Endodermal cell (in vitro differentiated cells): ENCODE results near the gene FPGS. TPM values are rescaled to one million over a fixed set of nuclear protein-coding genes. Genes with fewer than 3 reads are reported as not detected.
A peak's percentile ranks its signal among the peaks of the same experiment; 100 is the strongest.

Source experiments
- DNase-seq: peaks from one replicate; pipeline ENCODE4 v3.0.0-alpha.2; 2017
- H3K27ac ChIP-seq: 2 replicates; pipeline ENCODE4 v1.5.1; 2013; ENCODE audit warnings: mild to moderate bottlenecking, low read depth, low read length, moderate library complexity
- H3K27me3 ChIP-seq: 2 replicates; pipeline ENCODE4 v1.6.1; 2013; ENCODE audit warnings: mild to moderate bottlenecking, low read length, moderate library complexity; ENCODE audit not compliant: insufficient read depth, control insufficient read depth, poor library complexity, severe bottlenecking
- H3K36me3 ChIP-seq: 2 replicates; pipeline ENCODE4 v1.7.0; 2013; ENCODE audit warnings: mild to moderate bottlenecking, low read length, moderate library complexity; ENCODE audit not compliant: control insufficient read depth, insufficient read depth
- H3K4me1 ChIP-seq: one replicate; pipeline ENCODE4 v1.7.0; 2013; ENCODE audit warnings: low read length; ENCODE audit not compliant: control insufficient read depth, insufficient read depth
- H3K4me3 ChIP-seq: 2 replicates; pipeline ENCODE4 v1.5.1; 2013; ENCODE audit warnings: mild to moderate bottlenecking, low read length, moderate library complexity
- H3K9ac ChIP-seq: 2 replicates; pipeline ENCODE4 v1.6.1; 2013; ENCODE audit warnings: mild to moderate bottlenecking, low read length, moderate library complexity; ENCODE audit not compliant: poor library complexity, severe bottlenecking; ENCODE audit errors: extremely low read depth
- H3K9me3 ChIP-seq: 2 replicates; pipeline ENCODE4 v1.6.1; 2013; ENCODE audit warnings: mild to moderate bottlenecking, low read length, moderate library complexity; ENCODE audit not compliant: control insufficient read depth
- H3K27ac Mint-ChIP-seq: 2 replicates; pipeline ENCODE4 v1.8.0; 2020; ENCODE audit warnings: mixed read lengths
- H3K27me3 Mint-ChIP-seq: 2 replicates; pipeline ENCODE4 v1.8.0; 2021; ENCODE audit warnings: mild to moderate bottlenecking, mixed read lengths; ENCODE audit not compliant: insufficient read depth
- H3K36me3 Mint-ChIP-seq: 2 replicates; pipeline ENCODE4 v1.8.0; 2020; ENCODE audit warnings: low read depth, mixed read lengths
- H3K4me1 Mint-ChIP-seq: 2 replicates; pipeline ENCODE4 v1.8.0; 2020; ENCODE audit warnings: mixed read lengths
- H3K4me3 Mint-ChIP-seq: 2 replicates; pipeline ENCODE4 v1.8.0; 2020; ENCODE audit warnings: mild to moderate bottlenecking, moderate library complexity, mixed read lengths
- H3K9me3 Mint-ChIP-seq: 2 replicates; pipeline ENCODE4 v1.8.0; 2020; ENCODE audit warnings: mild to moderate bottlenecking, mixed read lengths
- CTCF ChIP-seq: fragments of 200-600 bp; sonication (generic); conservative IDR thresholded peaks from 2 replicates; pipeline ENCODE4 v1.5.0; 2021; ENCODE audit warnings: antibody characterized with exemption, mild to moderate bottlenecking
- WGBS, 2 experiments: methylation state at CpG; one replicate each; pipeline versions ENCODE4 v1.1.5 to v1.1.7; 2013; ENCODE audit warnings: missing lambda C conversion rate in 2 of 2, mixed read lengths in 1 of 2; ENCODE audit not compliant: insufficient coverage in 1 of 2, insufficient read length in 1 of 2; 5-methylcytosine and 5-hydroxymethylcytosine counted together
- total RNA-seq, 2 donors: library from RNA; stranded (reverse); fragmentation: NEBNext Ultra II Directional in 1 of 2; extraction: Animal tissue kit (Norgen Biotek cat#: 25700) in 1 of 2; gene quantifications; 2 replicates in 1 of 2; 3 replicates in 1 of 2; pipeline ENCODE4 v1.2.1, GENCODE V29; 2021

Gene FPGS
- total RNA-seq, 2 donors from 2014 or later, result 75.2 to 76.4 TPM

GRCh38 chr9:127773981-127774380 lies 28.7 kb upstream of the FPGS start:
- no peak for DNase-seq
- no peak overlapping the region for H3K27ac ChIP-seq
- TF ChIP-seq CTCF, result no peak
- peaks cover 8% of the 10 kb centered on the region for H3K27me3 Mint-ChIP-seq
- no peaks in the 10 kb centered on the region for H3K9me3 ChIP-seq
- no peaks in the 10 kb centered on the region for H3K9me3 Mint-ChIP-seq
- no peak overlapping the region for H3K9ac ChIP-seq
- H3K27ac Mint-ChIP-seq, result no peak overlapping the region
- WGBS, 2 experiments, result 88 to 92% methylated on average over 10 of the region's 10 CpGs
- H3K36me3 Mint-ChIP-seq, result no peaks in the 10 kb centered on the region
- no peak overlapping the region for H3K4me3 Mint-ChIP-seq
- H3K4me1 ChIP-seq, result peaks cover 3% of the 10 kb centered on the region
- peaks cover 8% of the 10 kb centered on the region for H3K4me1 Mint-ChIP-seq
- H3K4me3 ChIP-seq, result no peak overlapping the region
- no peaks in the 10 kb centered on the region for H3K36me3 ChIP-seq
- H3K27me3 ChIP-seq, result no peaks in the 10 kb centered on the region

- no peak overlapping the region for H3K9ac ChIP-seq
- H3K9me3 ChIP-seq, result no peaks in the 10 kb centered on the region
- no peaks in the 10 kb centered on the region for H3K4me1 Mint-ChIP-seq
- no peaks in the 10 kb centered on the region for H3K36me3 Mint-ChIP-seq
- WGBS, 2 experiments, result 67 to 87% methylated on average over 10 to 15 of the region's 15 CpGs
- H3K36me3 ChIP-seq, result no peaks in the 10 kb centered on the region
- peaks cover 1% of the 10 kb centered on the region for H3K27me3 Mint-ChIP-seq
- H3K27ac ChIP-seq, result no peak overlapping the region
- no peaks in the 10 kb centered on the region for H3K9me3 Mint-ChIP-seq
- DNase-seq, result peak; percentile 78
- no peak overlapping the region for H3K4me3 Mint-ChIP-seq
- H3K27me3 ChIP-seq, result no peaks in the 10 kb centered on the region
- no peak for TF ChIP-seq CTCF
- no peak overlapping the region for H3K4me3 ChIP-seq
- H3K27ac Mint-ChIP-seq, result no peak overlapping the region
- H3K4me1 ChIP-seq, result no peaks in the 10 kb centered on the region
Measured at GRCh38 chr9:127776195-127776923, 26.3 kb upstream of the FPGS start.

GRCh38 chr9:127776924-127777289 lies 25.8 kb upstream of the FPGS start:
- 87 to 90% methylated on average over 4 to 5 of the region's 5 CpGs for WGBS, 2 experiments
- Histone ChIP-seq H3K36me3 (no peaks in the 10 kb centered on the region), H3K27me3 (no peaks in the 10 kb centered on the region), H3K4me3 (no peak overlapping the region), H3K4me1 (no peaks in the 10 kb centered on the region), H3K9me3 (no peaks in the 10 kb centered on the region), H3K27ac (no peak overlapping the region), H3K9ac (no peak overlapping the region)
- Mint-ChIP-seq H3K27ac (no peak overlapping the region), H3K27me3 (peaks cover 1% of the 10 kb centered on the region), H3K4me1 (no peaks in the 10 kb centered on the region), H3K4me3 (no peak overlapping the region), H3K9me3 (no peaks in the 10 kb centered on the region), H3K36me3 (no peaks in the 10 kb centered on the region)
- TF ChIP-seq CTCF, result no peak
- no peak for DNase-seq
